GM19035 (cell line): ENCODE data around the gene CEP112.

Experiments used
- ATAC-seq: cut with Tn5 transposase; IDR thresholded peaks from one replicate; pipeline ENCODE4 v1.9.1; 2021; ENCODE audit not compliant: unreplicated experiment

The CEP112 gene

DNA sequence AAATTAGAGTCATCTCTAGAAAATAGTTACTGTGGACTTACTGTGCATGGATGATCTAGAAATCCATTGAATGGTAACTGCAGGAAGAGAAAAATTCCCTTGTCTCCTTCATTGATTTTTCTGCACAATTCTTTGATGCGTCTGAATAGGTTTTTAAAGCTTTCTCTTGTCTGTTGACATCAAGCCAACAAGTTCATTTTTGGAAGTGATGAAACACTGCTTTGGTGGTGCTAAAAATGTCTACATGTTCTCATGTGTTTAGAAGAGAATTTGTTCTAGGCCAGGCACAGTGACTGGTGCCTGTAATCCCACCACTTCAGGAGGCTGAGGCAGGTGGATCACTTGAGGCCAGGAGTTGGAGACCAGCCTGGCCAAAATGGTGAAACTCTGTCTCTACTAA is 573.4 kb downstream of the CEP112 start:
- no peak for ATAC-seq

DNA sequence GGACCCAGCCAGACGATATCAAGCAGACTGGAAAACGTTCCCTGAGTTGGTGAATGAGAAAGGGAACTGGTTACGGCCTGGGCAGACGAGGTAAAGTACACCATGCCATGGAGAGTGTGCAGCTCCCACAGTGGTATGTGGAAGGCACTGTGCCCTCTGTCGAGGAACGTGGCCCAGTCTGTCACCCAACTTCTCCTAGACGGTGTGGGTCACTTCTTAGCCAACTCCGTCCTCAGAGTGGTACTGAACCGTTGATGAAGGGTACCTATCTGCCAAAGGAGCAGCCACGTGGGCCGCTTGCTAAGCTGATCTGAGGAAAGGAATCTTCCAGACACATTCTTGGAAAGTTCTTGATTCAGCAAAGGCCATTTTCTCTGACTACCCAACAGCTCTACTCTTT is 574.4 kb downstream of the CEP112 start:
- ATAC-seq: no peak

DNA sequence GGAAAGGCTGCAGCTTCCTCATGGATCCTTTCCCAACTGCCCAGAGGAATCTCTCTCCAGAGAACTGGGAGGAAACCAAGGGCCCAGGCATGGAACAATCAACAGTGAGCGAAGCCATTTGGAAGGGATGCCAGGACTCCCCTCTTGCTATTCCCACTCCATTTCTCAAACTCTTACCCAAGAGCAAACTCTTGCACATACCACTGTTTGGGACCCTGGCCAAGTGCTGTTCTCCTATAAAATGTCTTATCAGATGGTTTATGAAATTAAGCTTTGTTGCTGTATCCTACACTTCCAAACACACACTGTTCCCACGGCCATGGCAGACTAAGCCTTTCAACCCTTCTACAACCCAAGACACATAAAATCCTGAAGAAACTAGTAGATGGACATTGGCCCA is 582.2 kb downstream of the CEP112 start:
- ATAC-seq: no peak

DNA sequence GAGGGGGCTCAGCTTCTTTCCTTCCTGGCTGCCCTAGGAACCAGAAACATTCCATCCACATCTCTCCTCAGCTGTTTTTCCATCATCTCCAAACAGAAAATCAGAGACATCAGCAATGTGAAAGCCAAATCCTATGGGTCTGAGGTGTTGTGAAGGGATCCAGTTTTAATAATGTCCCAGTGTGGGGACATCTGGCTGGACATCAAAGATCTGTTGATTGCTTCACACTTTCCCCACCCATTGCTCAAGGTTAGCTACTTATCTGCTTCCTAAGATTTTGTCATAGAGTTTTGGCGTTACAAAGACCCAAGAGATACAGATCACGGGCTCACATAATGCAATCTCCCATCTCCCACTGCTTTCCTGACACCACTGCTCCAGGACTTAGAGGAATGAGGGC is 582.6 kb downstream of the CEP112 start:
- no peak for ATAC-seq

DNA sequence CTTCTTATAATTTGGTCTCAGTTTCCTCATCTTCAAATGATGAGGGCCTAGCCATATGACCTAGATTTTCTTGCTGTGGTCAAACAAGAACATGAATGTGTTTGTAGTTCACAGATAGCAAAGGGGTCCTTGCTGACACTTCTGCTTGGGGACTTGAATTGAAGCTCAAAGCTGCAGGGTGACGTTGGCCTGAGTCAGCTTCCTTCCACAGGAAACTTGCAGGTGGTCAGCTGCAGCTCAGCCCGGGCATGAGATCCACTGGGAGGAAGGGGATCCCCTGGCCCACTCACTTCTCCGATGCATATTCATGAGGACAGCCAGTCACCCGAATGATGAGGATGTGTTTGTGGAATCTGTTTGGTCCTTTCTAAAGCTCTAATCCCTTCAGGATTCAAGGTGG is 587.9 kb downstream of the CEP112 start:
- ATAC-seq: no peak

DNA sequence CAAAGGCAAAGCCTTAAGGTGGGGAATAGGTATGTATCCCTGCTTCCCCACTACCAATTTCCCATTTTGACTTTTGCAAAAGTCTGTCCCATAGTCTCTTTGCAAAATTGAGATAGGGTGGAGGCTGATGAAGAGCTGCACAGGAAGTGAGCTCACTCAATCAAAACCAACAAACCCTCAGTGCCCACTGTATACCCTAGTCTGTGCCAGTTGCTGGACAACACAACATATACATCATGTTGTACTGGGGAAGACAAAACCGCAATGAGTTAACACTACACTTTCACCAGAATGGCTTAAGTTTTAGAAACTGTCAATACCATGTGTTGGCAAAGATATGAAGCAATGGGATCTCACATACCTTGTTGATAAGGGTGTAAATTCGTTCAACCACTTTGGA is 590.1 kb downstream of the CEP112 start:
- no peak for ATAC-seq

DNA sequence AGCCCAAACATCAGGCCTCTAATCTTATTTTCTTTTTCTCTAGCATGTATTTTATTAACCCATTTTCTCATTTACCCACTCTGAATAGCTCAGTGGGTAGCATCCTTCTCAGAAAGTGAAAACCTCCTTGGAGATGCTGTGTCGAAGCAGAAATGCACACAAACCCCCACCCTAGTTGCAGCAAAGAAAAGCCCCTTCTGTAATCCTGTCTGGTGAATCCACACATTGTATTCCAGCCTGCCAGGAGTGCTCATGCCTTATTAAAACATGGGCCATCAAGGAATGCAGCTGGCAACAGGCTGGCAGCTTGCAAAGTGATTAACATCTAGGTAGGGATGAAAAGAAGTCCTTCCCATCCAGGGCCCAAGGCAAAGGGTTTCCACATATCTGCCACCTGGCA is 590.8 kb downstream of the CEP112 start:
- ATAC-seq: no peak

DNA sequence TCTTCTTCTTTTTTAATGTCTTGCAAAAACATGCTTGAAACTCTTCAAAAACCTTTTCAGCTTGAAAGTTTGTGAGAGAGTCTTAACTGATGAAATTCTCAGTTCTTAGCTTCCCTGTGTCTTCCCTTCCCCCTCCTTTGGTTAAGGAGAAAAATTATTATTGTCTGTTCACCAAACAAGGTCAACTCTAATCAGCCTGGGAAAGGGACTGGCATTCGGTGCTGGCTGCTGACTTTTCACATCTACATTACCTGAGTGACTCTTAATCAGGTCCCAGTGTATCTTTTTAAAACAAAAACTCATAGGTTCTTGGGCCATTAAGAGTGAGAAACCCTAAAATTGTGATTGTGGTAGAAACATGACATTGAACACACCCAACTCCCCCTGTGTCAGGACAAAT is 591.4 kb downstream of the CEP112 start:
- no peak for ATAC-seq

DNA sequence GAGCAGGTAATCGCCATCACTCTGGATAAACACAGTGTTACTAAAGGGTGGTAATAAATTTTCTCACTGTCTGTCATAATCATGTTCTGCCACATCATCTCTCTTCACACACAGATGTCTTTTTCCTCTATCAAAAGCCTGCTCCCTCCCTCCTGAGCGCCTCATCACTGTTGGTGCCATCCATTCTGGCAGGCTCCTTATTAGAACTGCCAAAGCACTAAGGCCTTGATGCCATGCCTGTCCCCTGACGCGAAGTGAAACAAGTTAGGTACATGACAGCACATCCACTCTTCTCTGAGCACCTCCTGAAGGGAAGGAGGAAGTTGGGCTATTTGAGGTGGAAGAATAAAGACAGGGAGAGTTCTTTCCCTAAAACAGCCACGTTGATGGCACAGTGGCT is 592.3 kb downstream of the CEP112 start:
- ATAC-seq: no peak

DNA sequence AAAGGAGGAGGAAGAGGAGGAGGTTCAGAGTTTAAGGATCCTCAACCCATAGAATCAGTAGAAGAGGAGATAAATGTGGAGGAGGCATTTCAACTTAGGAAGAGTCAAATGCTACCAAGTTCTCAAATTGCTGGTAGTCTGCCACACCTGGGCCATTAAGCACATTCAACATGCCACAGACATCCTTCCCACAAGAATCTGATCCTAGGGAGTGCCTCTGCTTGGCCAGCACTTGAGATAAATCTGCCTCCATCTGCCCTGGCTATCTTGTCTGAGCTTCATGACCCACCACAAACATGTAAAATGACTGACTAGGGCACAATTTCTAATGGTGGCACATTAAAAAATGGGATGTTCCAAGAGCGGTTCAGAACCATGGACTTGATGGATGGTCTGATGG is 593.2 kb downstream of the CEP112 start:
- ATAC-seq: no peak

DNA sequence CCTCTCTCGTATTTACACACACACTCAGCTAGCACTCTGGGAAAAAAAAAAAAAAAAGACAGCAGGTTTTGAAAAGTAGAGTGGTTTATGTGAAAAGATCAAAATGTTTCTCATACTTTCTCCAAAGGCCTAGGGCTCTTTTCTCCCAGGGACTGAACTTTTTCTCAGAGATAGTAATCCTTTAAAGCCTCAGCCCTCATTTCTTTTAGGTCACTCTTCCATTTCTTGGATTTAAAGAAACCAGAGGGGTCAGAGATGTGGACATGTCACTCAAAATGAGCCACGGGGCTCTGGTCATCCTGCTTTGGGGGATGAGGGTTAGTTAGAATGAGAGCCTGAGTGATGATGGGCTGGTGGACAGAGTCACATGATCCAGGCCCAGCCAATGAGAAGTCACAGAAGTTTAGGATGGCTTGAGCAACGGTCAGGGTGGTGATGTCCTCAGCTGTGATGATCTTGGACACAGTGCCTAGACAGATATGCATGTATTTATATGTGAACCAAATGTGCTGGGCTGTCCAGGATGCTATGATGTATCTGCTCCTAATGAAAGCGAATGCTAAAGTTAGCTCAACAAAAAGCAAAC is 596.8 kb downstream of the CEP112 start:
- ATAC-seq: no peak

DNA sequence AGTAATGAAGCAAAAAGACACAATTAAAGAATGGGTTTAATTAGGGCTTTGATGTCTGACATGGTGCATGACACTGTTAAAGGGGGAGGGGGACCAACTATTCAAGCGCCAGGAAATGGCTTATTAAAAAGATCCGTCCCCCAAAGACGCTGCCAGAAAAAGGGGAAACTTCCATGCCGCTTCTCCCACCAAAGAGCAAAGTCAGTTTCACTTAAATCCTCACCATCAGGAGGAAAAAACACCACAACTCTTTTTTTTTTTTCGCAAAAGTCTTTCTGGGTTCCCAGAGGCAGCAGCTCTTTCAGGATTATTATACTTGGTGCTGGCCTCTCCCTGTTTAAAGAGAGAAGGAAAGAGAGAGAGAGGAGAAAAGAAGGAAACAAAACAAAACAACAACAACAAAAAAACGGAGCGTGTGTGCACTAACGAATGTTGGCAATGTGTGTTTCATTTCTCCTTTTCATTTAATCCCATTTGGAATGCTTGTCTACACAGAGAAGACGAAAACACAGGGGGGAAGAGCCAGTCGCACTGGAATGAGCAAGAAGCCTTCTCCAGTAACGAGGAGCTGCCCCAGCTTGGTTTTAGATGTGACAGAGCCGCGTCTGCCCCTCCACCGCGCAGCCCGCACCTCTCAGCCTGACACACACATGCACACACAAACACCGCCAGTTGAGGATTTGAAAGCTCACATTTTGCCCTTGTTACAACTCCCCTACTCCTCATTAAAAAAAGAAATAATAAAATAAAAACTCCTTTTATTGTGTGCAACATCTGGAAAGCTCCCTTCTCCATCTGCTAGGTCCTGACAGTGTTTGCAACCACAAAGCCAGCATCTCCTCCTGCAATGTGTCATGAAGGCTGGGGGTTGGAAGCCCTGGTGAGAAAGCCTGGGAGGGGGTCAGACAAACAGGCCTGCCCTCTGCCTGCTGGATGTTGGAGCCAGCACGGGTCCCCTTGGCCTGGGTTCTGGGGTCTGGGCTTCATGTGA is 597.8 kb downstream of the CEP112 start:
- ATAC-seq: no peak

DNA sequence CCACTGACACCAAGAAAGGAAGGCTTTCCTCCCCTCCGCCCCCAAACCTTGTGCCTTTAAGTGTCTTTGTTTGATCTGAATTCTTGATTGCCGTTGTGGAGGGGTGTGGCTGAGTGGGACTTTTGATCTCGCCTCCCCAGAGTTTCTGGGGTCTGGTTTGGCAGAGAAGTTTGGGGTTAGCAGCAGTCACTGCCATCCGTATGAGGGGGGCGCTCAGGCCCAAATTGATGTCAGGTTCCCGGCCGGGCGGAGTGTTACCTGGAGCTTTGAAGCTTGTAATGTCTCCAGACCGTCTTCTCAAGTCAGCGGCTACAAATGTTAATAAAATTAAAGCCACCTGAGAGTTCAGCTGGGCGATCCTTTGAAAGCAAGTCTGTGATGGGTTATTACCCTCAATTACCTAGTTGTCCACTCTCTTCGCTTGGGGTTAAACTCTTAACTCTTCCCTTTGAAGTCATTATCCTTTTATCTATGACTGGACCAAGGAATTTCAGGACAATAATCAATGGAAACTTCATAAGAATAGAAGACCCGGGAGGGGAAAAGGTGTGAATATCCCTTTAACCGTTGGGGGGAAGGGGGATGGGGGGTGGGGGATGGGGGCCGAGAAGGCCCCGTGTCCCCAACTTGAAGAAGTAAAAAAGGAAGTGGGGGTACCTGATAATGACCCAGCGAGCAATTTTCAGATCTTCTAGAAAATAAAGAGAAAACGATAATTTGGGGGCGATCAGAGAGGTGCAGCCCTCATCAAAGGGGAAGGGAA is 598.7 kb downstream of the CEP112 start:
- no peak for ATAC-seq

DNA sequence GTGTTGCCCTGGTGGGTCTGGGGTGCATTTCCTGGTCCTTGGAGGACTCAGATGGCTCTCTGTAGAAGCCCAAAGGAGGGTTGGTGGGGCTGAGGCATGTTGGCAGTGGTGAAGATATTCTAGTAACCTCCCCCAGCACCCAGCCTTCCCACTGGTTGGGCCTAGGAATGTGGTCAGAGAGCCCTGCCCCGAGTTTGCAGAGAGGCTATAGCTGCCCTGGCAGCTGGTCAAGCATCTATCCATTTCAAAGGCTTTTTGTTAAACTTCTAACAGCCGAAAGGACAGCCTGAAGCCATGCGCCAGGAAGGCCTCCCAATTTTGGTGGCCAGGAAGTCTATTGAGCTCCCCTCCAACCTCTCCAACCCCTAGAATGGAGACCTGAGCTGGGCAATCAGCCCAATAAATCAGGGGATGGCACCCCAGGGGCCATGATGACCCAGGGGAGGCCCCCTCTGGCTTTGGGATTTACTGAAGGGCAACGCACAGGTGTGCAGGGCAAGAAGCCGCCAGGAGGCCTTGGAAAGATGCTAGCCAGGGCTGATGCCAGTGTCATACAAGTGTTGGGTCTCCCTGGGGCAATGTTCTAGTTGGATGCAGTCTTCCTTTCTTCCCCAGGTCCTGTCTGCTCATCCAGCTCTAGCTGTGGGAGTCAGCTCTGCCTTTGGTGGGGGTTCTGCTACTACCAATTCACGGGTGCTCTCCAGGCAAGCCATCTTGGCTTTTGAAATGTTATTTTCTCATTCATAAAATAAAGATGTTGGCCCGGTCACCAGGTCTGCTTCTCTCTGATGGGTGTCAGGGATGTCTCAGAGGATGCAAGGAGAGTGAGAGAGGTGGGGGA is 599.6 kb downstream of the CEP112 start:
- no peak for ATAC-seq

DNA sequence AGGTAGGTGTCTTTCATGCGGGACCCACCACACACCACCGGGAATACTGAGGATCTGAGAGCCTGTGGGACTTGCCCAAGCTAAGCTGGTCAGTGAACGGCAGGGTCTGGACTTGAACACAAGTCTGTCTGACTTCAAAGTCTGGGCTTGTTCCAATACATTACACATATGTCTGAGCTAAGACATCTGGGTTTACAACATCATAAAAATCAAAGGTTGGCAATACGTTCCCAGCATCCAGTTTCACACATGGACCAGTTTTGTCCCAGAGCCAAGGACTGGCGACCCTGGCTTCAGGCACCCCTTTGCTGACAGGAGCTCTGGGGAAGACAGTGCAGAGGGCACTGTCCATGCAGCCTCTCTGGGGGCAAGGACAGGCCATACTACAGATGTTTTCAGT is 602.6 kb downstream of the CEP112 start:
- ATAC-seq: no peak

DNA sequence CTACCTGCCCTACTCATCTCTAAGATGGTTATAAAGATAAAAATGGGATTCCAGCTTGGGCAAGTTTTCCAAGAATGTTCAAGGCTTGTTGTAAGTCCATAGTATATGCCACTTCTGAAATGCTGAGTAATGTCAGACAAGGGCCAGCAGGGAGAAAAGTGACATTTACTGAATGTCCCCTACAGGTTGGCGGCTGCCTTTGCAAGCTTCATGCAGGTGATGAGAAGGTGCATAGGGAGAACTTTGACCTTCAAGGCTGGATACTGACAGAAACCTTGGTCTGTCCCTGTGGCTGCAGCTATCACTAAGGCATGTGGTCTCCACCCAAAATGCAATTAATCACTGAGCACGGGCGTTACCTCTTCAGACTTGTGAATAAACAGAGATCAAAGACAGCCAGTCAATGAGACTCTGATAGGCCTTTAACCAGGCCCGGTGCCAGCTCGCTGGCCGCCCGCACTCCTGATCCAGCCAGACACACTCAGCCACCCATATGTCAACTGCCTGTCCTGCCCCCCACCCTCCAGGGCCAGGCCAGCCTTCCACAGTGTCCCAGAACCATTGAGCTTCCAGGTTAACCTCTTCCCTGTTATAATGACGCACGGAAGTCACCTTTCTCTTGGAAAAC is 603.6 kb downstream of the CEP112 start:
- no peak for ATAC-seq

DNA sequence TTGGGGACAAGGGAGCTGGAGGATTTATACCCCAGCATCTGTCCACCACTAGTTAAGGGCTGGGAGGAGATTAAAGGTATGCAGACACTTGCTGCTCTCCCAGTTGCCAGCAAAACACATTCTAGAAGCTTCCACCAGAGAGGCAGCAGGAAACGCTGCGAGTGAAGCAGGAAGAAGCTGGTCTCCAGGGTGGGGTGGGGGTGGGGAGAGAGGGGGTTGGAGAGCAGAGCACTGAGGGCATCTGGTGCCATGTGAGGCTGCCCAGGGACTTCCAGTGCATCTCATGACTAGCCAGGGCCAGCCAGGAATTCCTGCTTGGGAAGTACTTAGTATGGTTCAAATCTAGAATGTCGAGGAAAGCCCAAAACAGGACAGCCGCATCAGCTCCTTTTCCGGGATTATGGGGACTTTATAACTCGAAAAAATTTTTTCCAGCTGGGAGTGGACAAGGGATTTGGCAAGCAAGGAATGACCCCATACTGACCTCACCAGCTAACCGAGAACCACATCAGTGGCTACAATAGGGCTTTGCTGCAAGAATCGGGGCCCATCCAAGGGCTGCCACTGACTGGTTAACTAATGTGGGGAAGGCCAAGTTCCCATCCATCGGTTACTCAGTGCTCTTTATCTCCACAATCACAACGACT is 604.3 kb downstream of the CEP112 start:
- no peak for ATAC-seq

DNA sequence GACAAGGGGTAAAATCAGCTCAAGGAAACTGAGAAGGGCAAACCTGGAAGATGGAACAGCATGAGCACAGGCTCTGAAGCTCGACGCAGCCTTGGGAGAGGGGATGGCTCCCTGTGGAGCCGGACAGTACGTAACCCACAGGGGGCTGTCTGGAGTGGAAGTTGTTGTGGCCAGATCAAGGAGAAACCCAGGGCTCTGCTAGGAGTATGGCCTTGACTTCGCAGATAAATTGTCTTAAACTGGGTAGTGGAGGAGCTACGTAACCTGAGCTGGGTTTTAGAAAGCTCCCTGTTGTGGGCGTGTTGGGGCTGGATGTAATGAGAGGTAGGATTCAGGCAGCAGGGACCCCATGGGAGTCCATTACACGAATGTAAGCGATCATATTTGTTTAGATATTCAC is 605.0 kb downstream of the CEP112 start:
- no peak for ATAC-seq
